GM12878 (cell line): ENCODE data around the gene OPN3.

ENCODE experiments used
- CREM ChIP-seq: IDR thresholded peaks from 2 replicates; pipeline ENCODE4 v1.6.1; 2014; ENCODE audit warnings: antibody characterized with exemption, low read depth
- ETV6 ChIP-seq, 2 experiments: fragments of 450-650 bp in 1 of 2; IDR thresholded peaks in 1 of 2; conservative IDR thresholded peaks in 1 of 2; 2 replicates each; pipeline ENCODE4 v1.6.1; 2014; ENCODE audit warnings: antibody characterized with exemption in 1 of 2, borderline replicate concordance in 1 of 2, low read depth in 1 of 2, mild to moderate bottlenecking in 1 of 2, moderate library complexity in 1 of 2
- EZH2 ChIP-seq: IDR thresholded peaks from 2 replicates; pipeline ENCODE4 v1.6.1; 2012; ENCODE audit warnings: low read depth, mild to moderate bottlenecking, control low read depth, inconsistent platforms, low read length, borderline replicate concordance; ENCODE audit not compliant: control insufficient read depth
- GABPA ChIP-seq: IDR thresholded peaks from 2 replicates; pipeline ENCODE4 v1.6.1; 2014; ENCODE audit warnings: antibody characterized with exemption, low read depth, mild to moderate bottlenecking, inconsistent platforms
- GATAD2B ChIP-seq: fragments of 450-650 bp; conservative IDR thresholded peaks from 2 replicates; pipeline ENCODE4 v1.6.1; 2017; ENCODE audit warnings: low read depth, mild to moderate bottlenecking, moderate library complexity
- JUNB ChIP-seq: IDR thresholded peaks from 2 replicates; pipeline ENCODE4 v1.6.1; 2016; ENCODE audit warnings: antibody characterized with exemption, mild to moderate bottlenecking
- PAX5 ChIP-seq: IDR thresholded peaks from 2 replicates; pipeline ENCODE4 v1.6.1; 2011; ENCODE audit warnings: low read depth, low read length, borderline replicate concordance
- POLR2A ChIP-seq: IDR thresholded peaks from 2 replicates; pipeline ENCODE4 v1.6.1; 2011; ENCODE audit warnings: low read depth, mild to moderate bottlenecking, low read length
- ZNF207 ChIP-seq: fragments of 450-650 bp; IDR thresholded peaks from 2 replicates; pipeline ENCODE4 v1.6.1; 2014; ENCODE audit warnings: antibody characterized with exemption, mild to moderate bottlenecking, borderline replicate concordance
- TF ChIP-seq, protein P1 (sequence below), 3 experiments: IDR thresholded peaks in 2 of 3; conservative IDR thresholded peaks in 1 of 3; 2 replicates each; pipeline ENCODE4 v1.5.1; 2011; ENCODE audit warnings: low read depth in 3 of 3, low read length in 3 of 3, mild to moderate bottlenecking in 3 of 3, control low read depth in 2 of 3, moderate library complexity in 2 of 3, inconsistent platforms in 1 of 3, mixed read lengths in 1 of 3; ENCODE audit not compliant: control insufficient read depth in 2 of 3, insufficient read depth in 1 of 3; ENCODE audit errors: extremely low read depth in 1 of 3
- TF ChIP-seq, protein P2 (sequence below): IDR thresholded peaks from 2 replicates; pipeline ENCODE4 v1.6.1; 2012; ENCODE audit warnings: low read depth, low read length, improper control_type of control experiment

DNA sequence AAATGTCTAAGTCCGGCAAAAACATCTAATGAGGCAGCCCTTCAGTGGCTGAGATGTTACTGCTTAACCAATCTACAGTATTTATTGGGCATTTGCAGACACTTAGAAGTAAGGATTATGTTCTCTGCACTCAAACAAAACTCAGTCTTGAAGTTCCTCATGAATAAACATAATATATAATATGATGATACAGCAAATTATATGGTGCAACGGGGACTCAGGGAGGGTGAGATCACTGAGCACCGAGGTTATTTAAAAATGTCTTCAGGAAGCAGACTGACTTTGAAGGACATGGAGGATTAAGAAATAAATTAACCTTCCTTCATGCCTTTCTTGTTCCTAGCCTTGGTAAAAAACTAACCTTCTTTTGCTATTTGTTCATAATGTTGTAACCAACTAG is 39.8 kb upstream of the OPN3 start:
- TF ChIP-seq, protein P1, sequence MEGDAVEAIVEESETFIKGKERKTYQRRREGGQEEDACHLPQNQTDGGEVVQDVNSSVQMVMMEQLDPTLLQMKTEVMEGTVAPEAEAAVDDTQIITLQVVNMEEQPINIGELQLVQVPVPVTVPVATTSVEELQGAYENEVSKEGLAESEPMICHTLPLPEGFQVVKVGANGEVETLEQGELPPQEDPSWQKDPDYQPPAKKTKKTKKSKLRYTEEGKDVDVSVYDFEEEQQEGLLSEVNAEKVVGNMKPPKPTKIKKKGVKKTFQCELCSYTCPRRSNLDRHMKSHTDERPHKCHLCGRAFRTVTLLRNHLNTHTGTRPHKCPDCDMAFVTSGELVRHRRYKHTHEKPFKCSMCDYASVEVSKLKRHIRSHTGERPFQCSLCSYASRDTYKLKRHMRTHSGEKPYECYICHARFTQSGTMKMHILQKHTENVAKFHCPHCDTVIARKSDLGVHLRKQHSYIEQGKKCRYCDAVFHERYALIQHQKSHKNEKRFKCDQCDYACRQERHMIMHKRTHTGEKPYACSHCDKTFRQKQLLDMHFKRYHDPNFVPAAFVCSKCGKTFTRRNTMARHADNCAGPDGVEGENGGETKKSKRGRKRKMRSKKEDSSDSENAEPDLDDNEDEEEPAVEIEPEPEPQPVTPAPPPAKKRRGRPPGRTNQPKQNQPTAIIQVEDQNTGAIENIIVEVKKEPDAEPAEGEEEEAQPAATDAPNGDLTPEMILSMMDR (IDR thresholded peaks at IDR 0.05 in 2 of 3, conservative IDR thresholded peaks at IDR 0.05 in 1 of 3; ENCODE audit: control insufficient read depth in 2 of 3, extremely low read depth in 1 of 3, insufficient read depth in 1 of 3, low read depth in 3 of 3, low read length in 3 of 3), result no peak
- TF ChIP-seq ZNF207, result no peak
- TF ChIP-seq GATAD2B, result no peak
- TF ChIP-seq ETV6 (conservative IDR thresholded peaks at IDR 0.05 in 1 of 2, IDR thresholded peaks at IDR 0.05 in 1 of 2; ENCODE audit: borderline replicate concordance in 1 of 2, low read depth in 1 of 2), result no peak
- TF ChIP-seq JUNB, result no peak
- TF ChIP-seq PAX5, result no peak
- no peak for TF ChIP-seq POLR2A
- TF ChIP-seq EZH2, result no peak
- TF ChIP-seq, protein P2, sequence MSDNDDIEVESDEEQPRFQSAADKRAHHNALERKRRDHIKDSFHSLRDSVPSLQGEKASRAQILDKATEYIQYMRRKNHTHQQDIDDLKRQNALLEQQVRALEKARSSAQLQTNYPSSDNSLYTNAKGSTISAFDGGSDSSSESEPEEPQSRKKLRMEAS, result no peak
- TF ChIP-seq GABPA, result no peak
- TF ChIP-seq CREM, result no peak
